ENCODE results near the gene DPRX.

DNA sequence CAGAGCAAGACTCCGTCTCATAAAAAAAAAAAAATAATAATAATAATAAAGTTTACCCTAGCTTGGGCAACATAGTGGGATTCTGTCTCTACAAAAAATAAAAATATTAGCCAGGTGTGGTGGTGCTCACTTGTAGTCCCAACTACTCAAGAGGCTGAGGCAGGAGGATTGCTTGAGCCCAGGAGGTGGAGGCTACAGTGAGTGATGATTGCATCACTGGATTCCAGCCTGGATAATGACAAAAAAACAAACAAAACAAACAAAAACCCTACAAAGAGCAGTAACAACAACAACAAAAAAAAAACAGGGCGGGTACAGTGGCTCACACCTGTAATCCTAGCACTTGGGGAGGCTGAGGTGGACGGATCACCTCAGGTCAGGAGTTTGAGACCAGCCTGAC is 48.6 kb upstream of the DPRX start:
- TF ChIP-seq POLR2A (IDR thresholded peaks at IDR 0.05), result no peak
- no peak for TF ChIP-seq CTCF (IDR thresholded peaks at IDR 0.05)
